Ascending aorta (tissue), 2 donors: ENCODE results near the gene SMIM38. TPM values are rescaled to one million over a fixed set of nuclear protein-coding genes. Genes with fewer than 3 reads are reported as not detected.

Source experiments
- DNase-seq, 2 donors: peaks; one replicate each; pipeline ENCODE4 v3.0.0-alpha.2; 2019; ENCODE audit warnings: low spot score in 2 of 2
- H3K27ac ChIP-seq, 2 donors: fragments of 200-600 bp; sonication (generic); one replicate each; pipeline ENCODE4 v1.5.1; 2016 to 2017; ENCODE audit warnings: mild to moderate bottlenecking in 1 of 2
- H3K27me3 ChIP-seq: fragments of 200-600 bp; sonication (generic); one replicate; pipeline ENCODE4 v1.5.1; 2017
- H3K36me3 ChIP-seq, 2 donors: fragments of 200-600 bp; sonication (generic); one replicate each; pipeline ENCODE4 v1.5.1; 2016
- H3K4me1 ChIP-seq, 2 donors: fragments of 200-600 bp; sonication (generic); one replicate each; pipeline ENCODE4 v1.5.1; 2016 to 2017; ENCODE audit warnings: mild to moderate bottlenecking in 1 of 2
- H3K4me3 ChIP-seq, 2 donors: fragments of 200-600 bp; sonication (generic); one replicate each; pipeline ENCODE4 v1.5.1; 2016 to 2017; ENCODE audit warnings: mild to moderate bottlenecking in 1 of 2
- H3K9me3 ChIP-seq, 2 donors: fragments of 200-600 bp; sonication (generic); one replicate each; pipeline ENCODE4 v1.5.1; 2016
- CTCF ChIP-seq, 3 experiments: fragments of 200-600 bp in 2 of 3; fragments of 450-650 bp in 1 of 3; sonication (generic) in 2 of 3; IDR thresholded peaks; one replicate each; pipeline ENCODE4 v1.5.1; 2016 to 2019; ENCODE audit warnings: antibody characterized with exemption in 3 of 3, mild to moderate bottlenecking in 1 of 3, moderate library complexity in 1 of 3
- intact Hi-C: fragments of 100-400 bp; cut with DNase I; formaldehyde crosslinking; loops from one replicate; pipeline ENCODE4 v1.15.1; 2023
- total RNA-seq: library from RNA; depleted of rRNA; stranded (reverse); fragments of >200 nt; gene quantifications from one replicate; pipeline ENCODE4 v1.1.0, GENCODE V29; 2016

SMIM38 gene
- total RNA-seq, 1 donor from 2014 or later = 3.1 TPM

DNA sequence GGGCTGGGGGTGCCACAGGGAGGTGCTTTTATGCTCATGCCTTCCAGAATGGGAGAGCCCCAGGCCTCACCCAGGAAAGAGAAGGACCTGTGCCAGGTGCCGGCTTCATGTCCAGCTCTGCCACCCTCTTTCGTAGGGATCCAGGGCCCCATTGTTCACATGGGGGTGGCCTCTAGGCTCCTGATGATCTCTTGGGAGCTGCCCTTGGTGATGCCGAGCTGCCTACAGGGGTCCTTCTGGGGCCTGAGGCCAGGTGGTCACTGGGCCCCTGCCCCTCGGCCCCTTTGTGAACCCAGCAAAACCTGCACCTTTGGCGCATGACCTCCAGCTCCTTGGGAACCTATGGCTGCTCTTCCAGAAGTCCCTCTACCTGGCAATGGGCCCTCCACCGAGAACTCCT is 41.4 kb upstream of the SMIM38 start:
- no peak for TF ChIP-seq CTCF (IDR thresholded peaks at IDR 0.05)
- Histone ChIP-seq H3K27me3 (no peaks in the 10 kb centered on the region), H3K4me3 (no peak overlapping the region), H3K27ac (no peak overlapping the region), H3K9me3 (no peaks in the 10 kb centered on the region), H3K4me1 (peaks cover 0 to 6% of the 10 kb centered on the region in 2 donors), H3K36me3 (no peaks in the 10 kb centered on the region)
- intact Hi-C loops = no loop called here
- DNase-seq = no peak

DNA sequence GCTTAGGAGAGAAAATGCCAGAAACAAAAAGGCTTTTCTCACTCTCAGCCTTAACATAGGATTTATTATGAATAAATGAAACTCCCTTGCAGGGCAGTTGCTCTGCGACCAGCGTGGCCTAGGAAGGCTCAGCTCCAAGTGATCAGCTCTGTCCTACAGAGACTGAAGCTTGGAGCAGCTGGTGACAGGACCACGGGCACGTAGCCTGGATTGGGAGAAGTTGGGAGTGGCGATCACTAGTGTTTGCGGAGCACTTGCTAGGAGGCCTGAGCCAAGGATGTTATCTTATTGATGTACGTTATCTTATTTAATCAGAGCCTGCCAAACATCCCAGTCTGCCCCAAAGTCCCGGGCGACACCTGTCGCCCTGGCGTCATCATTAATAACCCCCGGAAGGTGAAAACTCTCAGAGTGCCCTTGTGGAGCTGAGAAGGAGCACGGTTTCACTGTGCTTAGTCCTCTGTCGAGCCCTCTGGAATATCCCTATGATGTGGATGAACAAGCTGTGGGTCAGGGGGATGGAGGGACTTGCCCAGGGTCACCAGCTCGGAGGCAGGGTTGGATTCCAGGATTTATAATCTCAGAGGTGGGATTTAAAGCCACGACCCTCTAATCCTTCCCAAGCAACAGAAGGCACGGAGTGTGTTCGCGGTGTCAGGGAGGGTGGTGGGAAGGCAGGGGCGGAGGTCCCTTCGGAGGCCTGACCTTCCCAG is 40.8 kb upstream of the SMIM38 start:
- Histone ChIP-seq H3K4me1 (peaks cover 0 to 6% of the 10 kb centered on the region in 2 donors), H3K9me3 (no peaks in the 10 kb centered on the region), H3K27ac (no peak overlapping the region), H3K4me3 (no peak overlapping the region), H3K27me3 (no peaks in the 10 kb centered on the region), H3K36me3 (no peaks in the 10 kb centered on the region)
- no peak for DNase-seq
- intact Hi-C loops = no loop called here
- no peak for TF ChIP-seq CTCF (IDR thresholded peaks at IDR 0.05)

DNA sequence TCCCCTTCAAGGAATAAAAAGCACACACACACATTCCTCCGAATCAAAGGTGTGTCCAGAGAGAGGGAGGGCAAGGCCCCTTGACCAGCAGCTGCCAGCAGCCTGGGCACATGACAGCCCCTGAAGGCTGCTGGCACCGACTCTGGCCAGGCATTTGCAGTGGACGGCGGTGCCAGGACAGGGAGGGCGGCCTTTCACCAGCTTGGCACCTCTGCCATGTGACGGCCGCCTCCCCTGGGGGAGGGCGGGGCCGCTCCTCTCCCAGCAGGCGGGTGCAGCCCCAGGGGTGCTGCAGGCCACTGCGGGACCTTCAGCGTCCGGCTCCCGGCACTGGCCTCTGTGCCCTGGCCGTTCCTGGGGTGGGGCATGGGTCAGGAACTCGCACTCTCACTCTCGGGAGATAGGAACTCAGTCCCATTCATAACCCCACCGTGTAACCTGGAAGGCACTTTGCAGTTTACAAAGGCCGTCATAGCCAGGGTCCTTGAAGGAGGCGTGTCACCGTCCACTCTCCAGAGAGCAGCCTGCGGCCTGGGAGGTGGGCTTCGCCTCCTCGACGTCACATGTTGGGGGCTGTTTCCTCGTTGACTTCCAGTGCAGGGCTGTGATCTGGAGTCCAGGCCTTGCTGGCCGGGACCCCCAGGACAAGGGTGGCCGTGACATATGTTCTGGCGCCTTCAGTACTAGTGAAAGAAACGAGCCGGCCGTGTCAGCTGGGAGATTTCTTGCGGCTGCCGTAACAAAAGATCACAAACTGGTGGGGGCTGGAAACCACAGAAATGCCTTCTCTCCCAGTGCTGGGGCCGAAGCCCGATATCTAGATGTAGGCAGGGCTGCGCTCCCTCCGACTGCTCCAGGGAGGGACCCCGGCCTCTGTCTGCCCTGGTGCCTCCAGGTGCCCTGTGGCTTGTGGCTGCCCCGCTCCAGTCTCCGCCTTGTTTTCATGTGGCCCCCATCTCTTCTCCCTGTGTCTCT is 39.9 kb upstream of the SMIM38 start:
- H3K4me3 ChIP-seq = no peak overlapping the region
- H3K9me3 ChIP-seq = no peaks in the 10 kb centered on the region
- H3K27ac ChIP-seq = no peak overlapping the region
- intact Hi-C loops = no loop called here
- peaks cover 0 to 6% of the 10 kb centered on the region in 2 donors for H3K4me1 ChIP-seq
- H3K36me3 ChIP-seq = no peaks in the 10 kb centered on the region
- H3K27me3 ChIP-seq = no peaks in the 10 kb centered on the region
- TF ChIP-seq CTCF (IDR thresholded peaks at IDR 0.05) = no peak
- no peak for DNase-seq

- intact Hi-C loops = no loop called here
- no peak for TF ChIP-seq CTCF (IDR thresholded peaks at IDR 0.05)
- Histone ChIP-seq H3K4me1 (peaks cover 0 to 6% of the 10 kb centered on the region in 2 donors), H3K4me3 (no peak overlapping the region), H3K27ac (no peak overlapping the region), H3K36me3 (no peaks in the 10 kb centered on the region), H3K27me3 (no peaks in the 10 kb centered on the region), H3K9me3 (no peaks in the 10 kb centered on the region)
- no peak for DNase-seq
Observed at GRCh38 chr11:69116671-69117070, 39.1 kb upstream of the SMIM38 start.

DNA sequence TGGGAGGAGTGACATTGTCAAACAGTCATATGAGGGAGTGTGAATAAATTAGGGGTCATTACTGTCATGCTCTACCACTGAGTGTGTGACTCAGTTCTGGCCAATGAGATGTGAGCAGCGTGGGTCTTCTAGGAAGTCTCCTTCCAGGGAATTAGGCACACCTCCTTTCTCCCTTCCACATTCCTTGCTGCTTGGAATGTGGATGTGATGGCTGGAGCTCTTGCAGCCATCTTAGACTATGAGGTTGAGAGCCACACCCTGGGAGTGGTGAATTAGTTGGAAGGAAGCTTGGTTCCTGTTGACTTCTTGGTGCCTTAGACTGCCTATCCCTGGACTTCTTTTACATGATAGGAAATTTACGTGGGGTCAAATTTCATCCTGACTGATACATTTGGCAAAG is 36.5 kb upstream of the SMIM38 start:
- no peak for DNase-seq
- intact Hi-C loops = no loop called here
- H3K4me3 ChIP-seq = no peak overlapping the region
- no peak for TF ChIP-seq CTCF (IDR thresholded peaks at IDR 0.05)
- H3K27ac ChIP-seq = no peak overlapping the region
- H3K9me3 ChIP-seq = no peaks in the 10 kb centered on the region
- H3K27me3 ChIP-seq = no peaks in the 10 kb centered on the region
- peaks cover 9 to 21% of the 10 kb centered on the region in 2 donors for H3K4me1 ChIP-seq
- no peaks in the 10 kb centered on the region for H3K36me3 ChIP-seq
